22Rv1 (cell line): ENCODE measurements around the gene KIRREL1.

ENCODE experiments used
- CTCF ChIP-seq: fragments of 450-650 bp; IDR thresholded peaks from 2 replicates; pipeline ENCODE4 v1.5.1; 2017; ENCODE audit warnings: mild to moderate bottlenecking
- ZFX ChIP-seq: fragments of 450-650 bp; IDR thresholded peaks from 2 replicates; pipeline ENCODE4 v1.6.1; 2017; ENCODE audit warnings: antibody characterized with exemption, borderline replicate concordance

- no peak for TF ChIP-seq CTCF
- no peak for TF ChIP-seq ZFX
These were observed 9.4 kb downstream of the KIRREL1 start for GRCh38 chr1:158002631-158003405.
